NK-92 (cell line): Measurements from ENCODE around the gene NMNAT2.
"Not testable (repeated sequence)": the region's sequence is repeated elsewhere in the genome, so short reads cannot be mapped to it uniquely, and the experiment has no call there.

Experiments used
- DNase-seq: peaks from one replicate; lab custom pipeline; 2025; ENCODE audit not compliant: unreplicated experiment; lab: John Stamatoyannopoulos, UW

The NMNAT2 gene

GRCh38 chr1:183417772-183418491 is at the start of gene NMNAT2:
TSS of gene NMNAT2 (minus strand) at chr1:183418380. CDS start at chr1:183418267, 113 bp downstream.
- no peak for DNase-seq

GRCh38 chr1:183467687-183468086 is 49.5 kb upstream of the NMNAT2 start:
- DNase-seq = no peak

- no peak for DNase-seq
Observed at GRCh38 chr1:183466781-183467180, 48.6 kb upstream of the NMNAT2 start.

GRCh38 chr1:183463566-183463965 is 45.4 kb upstream of the NMNAT2 start:
- no peak for DNase-seq

- DNase-seq = no peak
Observed at GRCh38 chr1:183461350-183461749, 43.2 kb upstream of the NMNAT2 start.

GRCh38 chr1:183460596-183460995 is 42.4 kb upstream of the NMNAT2 start:
- no peak for DNase-seq

- no peak for DNase-seq
Observed at GRCh38 chr1:183457449-183457848, 39.3 kb upstream of the NMNAT2 start.

- DNase-seq = no peak
Observed at GRCh38 chr1:183456826-183457225, 38.6 kb upstream of the NMNAT2 start.

- no peak for DNase-seq
Observed at GRCh38 chr1:183454377-183454776, 36.2 kb upstream of the NMNAT2 start.

- DNase-seq = no peak
Observed at GRCh38 chr1:183450093-183450492, 31.9 kb upstream of the NMNAT2 start.

- no peak for DNase-seq
Observed at GRCh38 chr1:183449223-183449770, 31.1 kb upstream of the NMNAT2 start.

GRCh38 chr1:183444243-183444642 is 26.1 kb upstream of the NMNAT2 start:
- DNase-seq = no peak

GRCh38 chr1:183443466-183443865 is 25.3 kb upstream of the NMNAT2 start:
- DNase-seq = no peak

- DNase-seq = no peak
Observed at GRCh38 chr1:183443011-183443410, 24.8 kb upstream of the NMNAT2 start.

GRCh38 chr1:183438060-183438459 is 19.9 kb upstream of the NMNAT2 start:
- no peak for DNase-seq

GRCh38 chr1:183435497-183435896 is 17.3 kb upstream of the NMNAT2 start:
- no peak for DNase-seq

GRCh38 chr1:183433703-183434102 is 15.5 kb upstream of the NMNAT2 start:
- DNase-seq = no peak

- DNase-seq = no peak
Observed at GRCh38 chr1:183432548-183432875, 14.3 kb upstream of the NMNAT2 start.

GRCh38 chr1:183431840-183432547 is 13.8 kb upstream of the NMNAT2 start:
- DNase-seq = no peak

- DNase-seq = not testable (repeated sequence)
Observed at GRCh38 chr1:183427591-183427990, 9.4 kb upstream of the NMNAT2 start.

GRCh38 chr1:183424691-183425090 is 6.5 kb upstream of the NMNAT2 start:
- no peak for DNase-seq

GRCh38 chr1:183423541-183423940 is 5.4 kb upstream of the NMNAT2 start:
- DNase-seq = no peak
